HL-60 (cell line): Measurements from ENCODE around the gene OGFOD3.

ENCODE experiments used
- DNase-seq, 2 experiments: peaks; one replicate each; pipeline ENCODE4 v3.0.0-alpha.2; 2010 to 2020; ENCODE audit warnings: low read depth in 1 of 2, low spot score in 1 of 2
- H3K27ac ChIP-seq: fragments of 250-450 bp; sonication (Bioruptor Pico); replicated peaks from 2 replicates; pipeline ENCODE4 v1.5.1; 2020; ENCODE audit warnings: mild to moderate bottlenecking, moderate library complexity
- H3K27me3 ChIP-seq: fragments of 250-450 bp; sonication (Bioruptor Pico); 2 replicates; pipeline ENCODE4 v1.5.1; 2021; ENCODE audit warnings: mild to moderate bottlenecking, moderate library complexity; ENCODE audit not compliant: insufficient read depth, poor library complexity, severe bottlenecking
- H3K4me3 ChIP-seq: replicated peaks from 2 replicates; pipeline ENCODE4 v1.5.1; 2011; ENCODE audit warnings: mild to moderate bottlenecking, control low read depth, low read length; ENCODE audit not compliant: insufficient read depth
- CTCF ChIP-seq: IDR thresholded peaks from one replicate; pipeline ENCODE4 v1.5.1; 2011; ENCODE audit warnings: low read length, control low read depth, inconsistent platforms; ENCODE audit not compliant: insufficient read depth
- GABPA ChIP-seq: IDR thresholded peaks from 2 replicates; pipeline ENCODE4 v1.6.1; 2012; ENCODE audit warnings: low read depth
- POLR2AphosphoS5 ChIP-seq: IDR thresholded peaks from 2 replicates; pipeline ENCODE4 v1.6.1; 2012; ENCODE audit warnings: low read depth
- REST ChIP-seq: IDR thresholded peaks from 2 replicates; pipeline ENCODE4 v1.6.1; 2012; ENCODE audit warnings: low read depth; ENCODE audit not compliant: insufficient replicate concordance
- SPI1 ChIP-seq: IDR thresholded peaks from 2 replicates; pipeline ENCODE4 v1.6.1; 2012; ENCODE audit warnings: low read depth, mild to moderate bottlenecking, borderline replicate concordance

Gene OGFOD3

GRCh38 chr17:82435103-82435502, 16.7 kb upstream of the OGFOD3 start:
- no peak overlapping the region for H3K4me3 ChIP-seq
- H3K27me3 ChIP-seq = no peaks in the 10 kb centered on the region
- no peak for DNase-seq
- no peak overlapping the region for H3K27ac ChIP-seq
- no peak for TF ChIP-seq POLR2AphosphoS5
- TF ChIP-seq CTCF = no peak
- TF ChIP-seq SPI1 = no peak
- no peak for TF ChIP-seq REST
- TF ChIP-seq GABPA = no peak

- no peak overlapping the region for H3K27ac ChIP-seq
- DNase-seq = no peak
- TF ChIP-seq CTCF = no peak
- TF ChIP-seq POLR2AphosphoS5 = no peak
- TF ChIP-seq SPI1 = no peak
- no peak for TF ChIP-seq GABPA
- no peak for TF ChIP-seq REST
- H3K27me3 ChIP-seq = no peaks in the 10 kb centered on the region
- H3K4me3 ChIP-seq = no peak overlapping the region
These were observed 15.8 kb upstream of the OGFOD3 start for GRCh38 chr17:82434216-82434565.

GRCh38 chr17:82433560-82434215, 15.3 kb upstream of the OGFOD3 start:
- DNase-seq = no peak
- H3K27me3 ChIP-seq = no peaks in the 10 kb centered on the region
- TF ChIP-seq REST = no peak
- no peak overlapping the region for H3K4me3 ChIP-seq
- no peak overlapping the region for H3K27ac ChIP-seq
